HCT116 (cell line): Measurements from ENCODE around the gene CELF4. TPM values are rescaled to one million over a fixed set of nuclear protein-coding genes. Genes with fewer than 3 reads are reported as not detected.

ENCODE experiments used
- ATAC-seq: fragments of 200-7000 bp; cut with Tn5 transposase; 2 replicates; pipeline ENCODE4 v1.9.1; 2020; ENCODE audit warnings: mild to moderate bottlenecking, moderate library complexity
- BruUV-seq: library from RNA; stranded (reverse); fragments of 400-500 nt; replicated peaks from 2 replicates; lab custom pipeline; 2021; lab: Mats Ljungman, UMichigan
- CTCF ChIA-PET: fragments of 300-600 bp; sonication (Branson Sonifier 250); formaldehyde crosslinking; loops from one replicate; lab custom pipeline; 2021; ENCODE audit warnings: antibody characterized with exemption; lab: Charles Lee
- POLR2A ChIA-PET: fragments of 300-600, 350-600 bp; sonication (Branson Sonifier 250); formaldehyde crosslinking; loops from one replicate; lab custom pipeline; 2021; ENCODE audit warnings: antibody characterized with exemption; lab: Charles Lee
- RAD21 ChIA-PET, 2 experiments: fragments of 300-600 bp; sonication (Branson Sonifier 250); formaldehyde crosslinking; loops; one replicate each; lab custom pipeline; 2023; ENCODE audit warnings: low total read pairs in 2 of 2; ENCODE audit not compliant: uncharacterized antibody in 2 of 2, unreplicated experiment in 2 of 2, low non-redundant PET in 1 of 2; lab: Charles Lee
- DNase-seq: peaks from one replicate; pipeline ENCODE4 v3.0.0-alpha.2; 2010; ENCODE audit warnings: low read depth, low spot score
- H2AFZ ChIP-seq: fragments of 200-600 bp; shearing (Covaris generic), sonication (generic); 2 replicates; pipeline ENCODE4 v1.6.1; 2017; ENCODE audit warnings: low read depth, mixed run types, mixed read lengths, antibody characterized with exemption, low read length; ENCODE audit not compliant: poor library complexity, severe bottlenecking
- H3K27ac ChIP-seq: 2 replicates; pipeline ENCODE4 v1.5.1; 2012; ENCODE audit warnings: low read depth, low read length
- H3K27me3 ChIP-seq: fragments of 200-600 bp; sonication (generic); 2 replicates; pipeline ENCODE4 v1.6.1; 2016; ENCODE audit warnings: mixed run types, low read length, mixed read lengths; ENCODE audit not compliant: insufficient read depth
- H3K36me3 ChIP-seq, 2 experiments: fragments of 200-500 bp in 1 of 2; fragments of 200-600 bp in 1 of 2; sonication (Bioruptor generic) in 1 of 2; sonication (generic) in 1 of 2; 2 replicates each; pipeline versions ENCODE4 v1.5.1 to v1.6.1; 2014 to 2016; ENCODE audit warnings: low read length in 2 of 2, inconsistent platforms in 1 of 2, mixed read lengths in 1 of 2, mixed run types in 1 of 2; ENCODE audit not compliant: insufficient read depth in 2 of 2, control insufficient read depth in 1 of 2
- H3K4me1 ChIP-seq, 2 experiments: fragments of 200-600 bp in 1 of 2; sonication (generic) in 1 of 2; 2 replicates each; pipeline versions ENCODE4 v1.5.1 to v1.6.1; 2012 to 2017; ENCODE audit warnings: low read length in 2 of 2, inconsistent platforms in 1 of 2, mild to moderate bottlenecking in 1 of 2, mixed read lengths in 1 of 2, mixed run types in 1 of 2, moderate library complexity in 1 of 2; ENCODE audit not compliant: insufficient read depth in 2 of 2, control insufficient read depth in 1 of 2
- H3K4me2 ChIP-seq: fragments of 200-600 bp; sonication (generic); 2 replicates; pipeline ENCODE4 v1.6.1; 2017; ENCODE audit warnings: mixed run types, low read length, mixed read lengths
- H3K4me3 ChIP-seq, 2 experiments: fragments of 200-600 bp in 1 of 2; sonication (generic) in 1 of 2; replicated peaks in 1 of 2; 2 replicates each; pipeline ENCODE4 v1.5.1; 2011 to 2016; ENCODE audit warnings: low read length in 2 of 2, control low read depth in 1 of 2, low read depth in 1 of 2, mild to moderate bottlenecking in 1 of 2, mixed read lengths in 1 of 2, mixed run types in 1 of 2
- H3K79me2 ChIP-seq: fragments of 200-600 bp; sonication (generic); 2 replicates; pipeline ENCODE4 v1.6.1; 2017; ENCODE audit warnings: mild to moderate bottlenecking, mixed run types, low read length, moderate library complexity, mixed read lengths; ENCODE audit not compliant: insufficient read depth
- H3K9ac ChIP-seq: fragments of 200-600 bp; sonication (generic); 2 replicates; pipeline ENCODE4 v1.6.1; 2016; ENCODE audit warnings: low read length, mixed read lengths
- H3K9me2 ChIP-seq: fragments of 200-600 bp; sonication (generic), shearing (Covaris generic); 2 replicates; pipeline ENCODE4 v1.6.1; 2017; ENCODE audit warnings: mixed run types, mild to moderate bottlenecking, moderate library complexity; ENCODE audit not compliant: insufficient read depth
- H3K9me3 ChIP-seq, 2 experiments: fragments of 200-500 bp in 1 of 2; fragments of 200-600 bp in 1 of 2; sonication (Bioruptor generic) in 1 of 2; sonication (generic) in 1 of 2; 2 replicates each; pipeline ENCODE4 v1.6.1; 2014 to 2017; ENCODE audit warnings: low read length in 2 of 2, mixed read lengths in 2 of 2, inconsistent platforms in 1 of 2, low read depth in 1 of 2, mild to moderate bottlenecking in 1 of 2, mixed run types in 1 of 2, moderate library complexity in 1 of 2; ENCODE audit not compliant: control insufficient read depth in 1 of 2, insufficient read depth in 1 of 2
- H4K20me1 ChIP-seq: fragments of 200-600 bp; sonication (generic), shearing (Covaris generic); 2 replicates; pipeline ENCODE4 v1.6.1; 2017; ENCODE audit warnings: mixed run types, mild to moderate bottlenecking, moderate library complexity; ENCODE audit not compliant: insufficient read depth
- CBX3 ChIP-seq: IDR thresholded peaks from 2 replicates; pipeline ENCODE4 v1.6.1; 2012; ENCODE audit warnings: low read depth
- ELF1 ChIP-seq: IDR thresholded peaks from 2 replicates; pipeline ENCODE4 v1.6.1; 2012; ENCODE audit warnings: low read depth, borderline replicate concordance
- EZH2 ChIP-seq: fragments of 200-600 bp; sonication (generic); IDR thresholded peaks from 2 replicates; pipeline ENCODE4 v1.6.1; 2017; ENCODE audit warnings: antibody characterized with exemption, mixed run types
- EZH2phosphoT487 ChIP-seq: fragments of 200-600 bp; IDR thresholded peaks from 2 replicates; pipeline ENCODE4 v1.6.1; 2018; ENCODE audit warnings: antibody characterized with exemption, borderline replicate concordance
- JUND ChIP-seq: IDR thresholded peaks from 2 replicates; pipeline ENCODE4 v1.6.1; 2012
- RAD21 ChIP-seq: IDR thresholded peaks from 2 replicates; pipeline ENCODE4 v1.6.1; 2012; ENCODE audit warnings: low read depth, mild to moderate bottlenecking
- SIN3A ChIP-seq: IDR thresholded peaks from 2 replicates; pipeline ENCODE4 v1.6.1; 2012; ENCODE audit warnings: low read depth
- SP1 ChIP-seq: IDR thresholded peaks from 2 replicates; pipeline ENCODE4 v1.6.1; 2012; ENCODE audit warnings: low read depth
- SRF ChIP-seq: IDR thresholded peaks from 2 replicates; pipeline ENCODE4 v1.6.1; 2012; ENCODE audit warnings: low read depth
- YY1 ChIP-seq: IDR thresholded peaks from 2 replicates; pipeline ENCODE4 v1.6.1; 2011; ENCODE audit warnings: low read length, low read depth, moderate library complexity, mild to moderate bottlenecking; ENCODE audit not compliant: insufficient replicate concordance; ENCODE audit errors: extremely low read depth
- ZFX ChIP-seq: fragments of 450-650 bp; IDR thresholded peaks from 2 replicates; pipeline ENCODE4 v1.6.1; 2017
- ZNF274 ChIP-seq: fragments of 200-500 bp; sonication (Bioruptor generic); IDR thresholded peaks from 2 replicates; pipeline ENCODE4 v1.6.1; 2014; ENCODE audit warnings: mild to moderate bottlenecking, low read depth, low read length, inconsistent platforms
- intact Hi-C: fragments of 100-400 bp; cut with micrococcal nuclease; formaldehyde crosslinking; loops from 2 replicates; pipeline ENCODE4 v1.10.0; 2022
- total RNA-seq: library from RNA; stranded (reverse); gene quantifications from one replicate; pipeline ENCODE4 v1.2.1, GENCODE V29; 2021; ENCODE audit not compliant: unreplicated experiment
- TF ChIP-seq, protein P1 (sequence below): IDR thresholded peaks from 2 replicates; pipeline ENCODE4 v1.6.1; 2011; ENCODE audit warnings: mild to moderate bottlenecking, low read length, moderate library complexity; ENCODE audit not compliant: insufficient replicate concordance; ENCODE audit errors: extremely low read depth
- TF ChIP-seq, protein P2 (sequence below): IDR thresholded peaks from 2 replicates; pipeline ENCODE4 v1.6.1; 2012
- TF ChIP-seq, protein P3 (sequence below): IDR thresholded peaks from 2 replicates; pipeline ENCODE4 v1.6.1; 2012

Gene CELF4
- total RNA-seq, 1 experiment from 2014 or later: not detected

DNA sequence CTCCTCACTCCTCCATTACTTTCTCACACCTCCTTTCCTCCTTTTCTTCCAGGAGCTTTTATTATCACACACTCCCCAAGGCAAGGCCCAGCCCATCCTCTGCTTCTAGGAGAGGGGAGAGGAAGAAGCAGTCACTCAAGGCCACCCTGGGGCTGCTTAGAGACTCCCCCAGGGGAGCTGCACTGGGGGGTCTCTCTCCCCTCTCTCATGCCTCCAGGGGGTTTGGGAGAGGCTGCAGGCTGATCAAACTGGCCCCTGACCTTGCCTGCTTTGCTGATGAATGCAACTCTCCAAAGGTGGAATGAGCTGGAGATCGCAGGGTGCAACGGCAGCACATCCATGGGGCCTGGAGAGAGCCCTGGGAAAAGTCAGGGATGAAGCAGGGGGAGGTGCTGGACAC is 216.9 kb downstream of the CELF4 start (continued):
- TF ChIP-seq, protein P1, sequence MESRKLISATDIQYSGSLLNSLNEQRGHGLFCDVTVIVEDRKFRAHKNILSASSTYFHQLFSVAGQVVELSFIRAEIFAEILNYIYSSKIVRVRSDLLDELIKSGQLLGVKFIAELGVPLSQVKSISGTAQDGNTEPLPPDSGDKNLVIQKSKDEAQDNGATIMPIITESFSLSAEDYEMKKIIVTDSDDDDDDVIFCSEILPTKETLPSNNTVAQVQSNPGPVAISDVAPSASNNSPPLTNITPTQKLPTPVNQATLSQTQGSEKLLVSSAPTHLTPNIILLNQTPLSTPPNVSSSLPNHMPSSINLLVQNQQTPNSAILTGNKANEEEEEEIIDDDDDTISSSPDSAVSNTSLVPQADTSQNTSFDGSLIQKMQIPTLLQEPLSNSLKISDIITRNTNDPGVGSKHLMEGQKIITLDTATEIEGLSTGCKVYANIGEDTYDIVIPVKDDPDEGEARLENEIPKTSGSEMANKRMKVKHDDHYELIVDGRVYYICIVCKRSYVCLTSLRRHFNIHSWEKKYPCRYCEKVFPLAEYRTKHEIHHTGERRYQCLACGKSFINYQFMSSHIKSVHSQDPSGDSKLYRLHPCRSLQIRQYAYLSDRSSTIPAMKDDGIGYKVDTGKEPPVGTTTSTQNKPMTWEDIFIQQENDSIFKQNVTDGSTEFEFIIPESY: no peak
- TF ChIP-seq EZH2phosphoT487 (no peak), EZH2 (no peak), ELF1 (no peak)
- TF ChIP-seq, protein P2, sequence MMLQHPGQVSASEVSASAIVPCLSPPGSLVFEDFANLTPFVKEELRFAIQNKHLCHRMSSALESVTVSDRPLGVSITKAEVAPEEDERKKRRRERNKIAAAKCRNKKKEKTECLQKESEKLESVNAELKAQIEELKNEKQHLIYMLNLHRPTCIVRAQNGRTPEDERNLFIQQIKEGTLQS: no peak

DNA sequence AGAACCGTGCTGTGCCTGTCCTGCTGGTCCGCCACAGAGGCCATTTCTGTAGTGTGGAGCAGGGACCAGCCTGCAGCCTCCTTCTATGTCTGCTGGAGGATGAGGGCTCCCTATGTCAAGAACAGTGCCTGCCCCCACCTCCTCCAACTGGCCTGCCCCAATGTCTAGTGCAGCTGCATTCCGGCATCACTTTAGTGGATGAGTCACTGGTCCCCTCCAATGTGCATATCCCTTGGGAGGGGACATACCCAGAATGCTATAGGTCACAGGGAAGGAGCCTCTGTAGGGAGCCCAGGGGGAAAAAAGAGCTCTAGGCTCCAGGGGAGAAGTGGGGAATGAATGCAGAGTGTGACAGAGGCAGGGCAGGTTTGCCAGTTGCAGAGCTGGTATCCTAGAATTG is 219.6 kb downstream of the CELF4 start:
- H3K4me3 ChIP-seq: no peak overlapping the region
- H3K36me3 ChIP-seq: no peaks in the 10 kb centered on the region
- DNase-seq (no peak), ATAC-seq (no peak)
- intact Hi-C loops: no loop called here
- POLR2A ChIA-PET: no interaction called here
- H3K4me1 ChIP-seq: no peaks in the 10 kb centered on the region
- no peak overlapping the region for H3K9ac ChIP-seq
- H3K4me2 ChIP-seq: no peak overlapping the region
- no TSS peak for BruUV-seq
- no peak overlapping the region for H2AFZ ChIP-seq
- CTCF ChIA-PET: no interaction called here
- no peaks in the 10 kb centered on the region for H3K9me3 ChIP-seq
- no peaks in the 10 kb centered on the region for H4K20me1 ChIP-seq
- no peaks in the 10 kb centered on the region for H3K9me2 ChIP-seq
- RAD21 ChIA-PET: no interaction called here
- no peak overlapping the region for H3K27ac ChIP-seq
- H3K79me2 ChIP-seq: no peaks in the 10 kb centered on the region
- H3K27me3 ChIP-seq: peaks cover 21% of the 10 kb centered on the region; the same call in 1 of the 2 replicates
- TF ChIP-seq SIN3A (no peak), EZH2 (no peak), ZNF274 (no peak), ZFX (no peak), CBX3 (no peak), SRF (no peak), YY1 (no peak), SP1 (no peak), EZH2phosphoT487 (no peak), RAD21 (no peak), ELF1 (no peak), JUND (no peak)
- TF ChIP-seq, protein P3, sequence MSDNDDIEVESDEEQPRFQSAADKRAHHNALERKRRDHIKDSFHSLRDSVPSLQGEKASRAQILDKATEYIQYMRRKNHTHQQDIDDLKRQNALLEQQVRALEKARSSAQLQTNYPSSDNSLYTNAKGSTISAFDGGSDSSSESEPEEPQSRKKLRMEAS: no peak
